ENCODE measurements around the gene SLC25A51.

Gene SLC25A51

DNA sequence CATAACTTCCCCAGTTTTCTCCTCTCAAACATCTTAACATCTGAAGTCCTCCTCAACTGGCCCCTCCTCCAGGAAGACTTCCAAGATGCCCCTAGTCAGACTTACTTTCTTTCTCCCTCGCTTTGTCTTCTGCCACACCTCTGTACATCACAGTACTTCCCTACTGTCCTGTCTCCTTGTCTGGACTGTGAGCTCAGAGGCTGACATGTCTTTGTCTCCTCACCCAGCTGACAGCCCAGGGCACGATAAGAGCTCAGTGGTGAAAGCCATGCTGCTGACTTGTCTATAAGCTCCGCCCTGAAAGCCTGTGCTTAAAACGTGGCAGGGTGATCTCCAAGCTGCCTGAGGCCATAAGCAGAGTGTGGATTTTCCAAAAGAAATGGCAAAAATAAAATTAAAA is 33.0 kb upstream of the SLC25A51 start:
- DNase-seq (ENCODE audit: low read depth), result no peak

DNA sequence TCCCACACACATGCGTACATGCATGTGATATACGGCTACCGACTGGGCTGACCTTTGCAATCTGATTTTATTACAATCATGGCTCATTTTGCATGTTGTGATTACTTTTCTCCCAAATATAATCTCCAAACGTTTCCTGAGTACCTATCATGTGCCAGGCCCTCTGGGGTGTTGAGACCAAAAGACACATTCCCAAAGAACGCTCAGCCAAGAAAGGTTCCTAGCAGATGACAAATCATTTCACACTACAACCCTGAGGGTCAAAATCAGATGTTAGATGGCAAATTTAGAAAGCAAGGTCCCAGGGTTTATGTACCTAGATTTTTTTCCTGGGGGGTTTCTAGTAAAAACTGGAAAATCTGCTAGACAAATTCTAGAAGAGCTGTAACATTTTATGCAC is 32.4 kb upstream of the SLC25A51 start:
- no peak for DNase-seq (ENCODE audit: low read depth)

DNA sequence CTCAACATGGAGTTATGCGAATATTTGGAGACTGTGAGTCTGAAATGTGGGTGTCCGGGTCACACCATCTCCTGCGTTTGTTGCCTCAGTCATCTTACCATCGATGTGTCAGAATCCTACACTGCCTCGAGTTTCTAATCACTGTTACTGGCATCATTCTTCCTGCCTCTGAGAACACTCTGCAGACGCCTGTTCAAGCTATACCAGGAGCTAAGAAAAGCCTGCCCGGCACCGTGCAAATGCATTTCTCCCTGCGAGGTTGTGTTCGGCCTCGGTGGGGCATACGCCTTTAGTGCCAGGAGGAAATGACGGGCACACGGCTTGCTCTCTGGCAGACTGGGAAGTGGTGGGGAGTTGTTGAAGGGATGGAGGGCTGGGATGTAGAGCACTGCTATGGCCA is 31.2 kb upstream of the SLC25A51 start:
- no peak for DNase-seq (ENCODE audit: low read depth)

DNA sequence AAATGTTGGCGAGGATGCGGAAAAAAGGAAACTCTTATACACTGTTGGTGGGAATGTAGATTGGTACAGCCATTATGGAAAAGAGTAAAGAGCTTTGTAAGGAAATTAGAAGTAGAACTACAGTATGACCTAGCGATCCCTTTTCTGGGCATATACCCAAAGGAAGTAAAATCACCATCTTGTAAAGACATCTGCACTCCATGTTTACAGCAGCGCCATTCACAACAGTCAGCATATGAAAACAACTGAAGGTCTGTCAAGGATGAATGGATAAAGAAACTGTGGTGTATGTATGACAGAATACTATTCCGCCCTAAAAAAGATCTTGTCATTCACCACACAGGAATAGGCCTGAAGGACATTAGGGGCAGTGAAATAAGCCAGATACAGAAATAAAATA is 27.7 kb upstream of the SLC25A51 start:
- no peak for DNase-seq (ENCODE audit: low read depth)

DNA sequence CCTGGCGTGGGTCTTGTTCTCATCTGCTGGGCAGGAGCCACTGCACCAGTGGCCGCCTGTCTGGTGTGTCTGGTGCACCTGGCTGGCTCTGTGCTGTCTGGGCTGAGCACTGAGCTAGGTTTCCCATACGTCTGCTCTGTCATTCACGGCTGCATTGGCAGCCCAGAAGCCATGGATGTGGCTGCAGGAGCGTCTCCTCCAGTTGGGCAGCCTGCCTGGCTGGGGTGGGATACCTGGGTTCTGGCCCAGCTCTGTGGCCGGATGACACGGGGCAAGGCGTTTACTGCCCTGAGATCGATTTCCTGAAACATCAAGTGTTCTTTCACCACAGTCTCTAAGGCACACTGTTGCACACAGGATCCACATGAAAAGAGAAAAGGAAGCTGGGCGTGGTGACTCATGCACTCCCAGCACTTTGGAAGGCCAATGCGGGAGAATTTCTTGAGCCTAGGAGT is 25.5 kb upstream of the SLC25A51 start:
- no peak for DNase-seq (ENCODE audit: low read depth)

DNA sequence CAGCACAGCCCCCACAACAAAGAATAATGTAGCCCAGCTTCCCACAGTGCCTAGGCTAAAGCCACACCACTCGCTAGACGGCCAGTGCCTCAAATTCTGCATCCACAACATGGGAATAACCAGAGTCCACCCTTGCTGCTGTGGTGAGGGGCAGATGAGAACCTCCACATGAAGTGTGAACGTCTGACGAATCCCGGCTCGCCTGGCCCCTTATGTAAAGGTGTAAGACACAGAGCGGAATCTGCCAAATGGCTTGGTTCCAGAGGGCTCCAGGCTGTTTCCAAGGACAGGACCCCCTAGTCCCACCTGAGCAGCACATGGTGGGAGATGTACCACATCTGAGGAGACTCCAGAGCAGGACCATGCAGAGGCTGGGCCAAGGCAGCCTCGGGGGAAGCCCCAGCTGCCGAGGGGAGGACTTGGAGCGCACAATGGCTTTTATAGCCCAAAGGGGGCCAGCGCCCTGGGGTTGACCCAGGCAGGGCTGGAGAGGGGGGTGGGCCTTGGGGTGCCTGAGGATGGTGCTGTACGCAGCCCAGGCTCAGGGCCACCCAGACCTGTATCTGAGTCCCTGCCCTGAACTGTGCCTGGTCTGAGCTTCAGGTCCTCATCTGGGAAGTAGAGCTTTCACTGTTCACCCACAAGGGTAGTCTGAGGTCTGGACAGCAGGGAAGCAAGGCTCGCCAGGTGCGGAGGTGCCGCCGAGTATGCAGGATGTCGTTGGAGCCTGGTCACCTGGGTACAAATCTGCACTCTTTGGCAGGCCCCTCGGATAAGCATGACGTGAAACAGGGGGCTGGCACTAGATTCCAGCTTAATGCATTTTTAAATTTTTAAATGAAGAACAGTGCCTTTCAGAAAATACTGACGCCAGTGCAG is 24.9 kb upstream of the SLC25A51 start:
- no peak for DNase-seq (ENCODE audit: low read depth)

DNA sequence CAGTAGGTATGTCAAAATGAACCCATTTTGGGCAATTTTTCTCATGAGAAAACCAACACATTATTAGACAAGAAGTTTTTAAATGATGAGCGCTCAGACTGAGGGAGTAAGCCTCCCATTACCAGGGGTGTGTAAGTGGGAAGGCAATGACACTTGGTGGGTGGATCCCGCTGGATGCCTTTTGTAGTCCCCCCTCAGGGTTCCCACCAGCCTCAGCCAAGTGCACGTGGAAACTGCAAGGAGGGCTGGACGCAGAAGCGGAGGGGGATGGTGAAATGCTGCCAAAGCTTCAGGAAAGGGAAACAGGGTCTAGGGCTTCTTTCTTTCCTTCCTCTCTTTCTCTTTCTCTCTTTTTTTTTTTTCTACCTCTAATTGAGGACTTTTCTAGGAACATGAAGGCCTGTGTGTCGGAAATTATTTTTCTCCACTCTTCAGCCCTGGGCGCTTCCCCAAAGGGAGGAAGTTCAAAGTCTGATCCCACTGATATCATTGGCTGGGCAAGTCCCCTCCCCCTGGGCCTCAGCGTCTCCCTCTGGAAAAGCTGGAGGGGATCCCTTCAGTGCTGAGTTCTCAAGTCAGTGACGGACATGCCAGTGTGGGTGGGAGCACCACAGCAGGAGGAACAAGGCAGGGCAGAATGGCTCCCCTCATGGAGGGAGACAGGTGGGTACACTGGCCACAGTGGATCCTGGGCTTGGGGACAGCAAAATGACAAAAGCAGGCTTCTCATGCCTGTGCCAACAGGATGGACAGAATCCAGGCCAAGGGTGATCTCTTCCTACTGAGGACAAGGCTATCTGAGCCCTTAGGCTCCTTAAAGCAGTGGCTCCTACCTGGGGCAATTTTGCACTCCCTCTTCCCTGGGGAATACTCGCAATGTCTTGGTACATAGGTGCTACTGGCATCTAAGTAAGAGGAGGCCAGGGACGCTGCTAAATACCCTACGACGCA is 23.9 kb upstream of the SLC25A51 start:
- DNase-seq (ENCODE audit: low read depth), result no peak

DNA sequence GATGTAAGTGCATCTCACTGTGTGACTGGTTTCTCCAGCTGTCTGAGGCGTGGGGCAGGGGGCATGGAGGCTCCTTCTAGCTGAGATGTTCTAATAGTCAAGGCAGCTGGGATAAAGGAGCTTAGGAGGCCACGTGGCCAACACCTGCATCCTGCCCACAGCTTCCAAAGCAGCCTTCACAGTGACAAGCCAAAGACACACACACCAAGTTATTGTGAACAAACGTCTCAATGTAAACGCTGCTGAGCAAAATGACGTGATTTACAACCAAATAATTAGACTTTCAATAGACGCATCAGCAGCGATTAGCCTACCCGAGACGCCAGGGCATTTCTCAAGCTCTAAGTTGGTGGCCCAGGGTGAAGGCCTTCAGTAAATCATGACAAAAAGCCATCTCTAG is 23.2 kb upstream of the SLC25A51 start:
- DNase-seq (ENCODE audit: low read depth), result no peak

DNA sequence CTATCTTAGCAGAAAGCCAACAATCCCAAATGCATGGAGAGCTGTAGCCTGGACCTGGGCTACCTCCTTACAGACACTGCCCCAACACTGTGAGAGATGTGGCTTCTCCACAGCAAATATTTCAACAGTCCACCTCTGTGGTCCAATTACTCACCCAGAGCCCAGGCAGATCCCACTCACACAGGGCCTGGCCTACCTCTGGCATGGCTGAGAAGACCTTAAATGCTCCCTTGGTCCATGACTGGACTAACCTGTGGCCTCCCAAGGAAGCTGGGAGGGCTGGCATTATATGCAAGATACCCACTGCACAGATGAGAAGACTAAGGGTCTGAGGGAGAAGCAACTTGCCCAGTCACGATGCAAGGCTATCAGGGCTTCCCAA is 22.8 kb upstream of the SLC25A51 start:
- no peak for DNase-seq (ENCODE audit: low read depth)

DNA sequence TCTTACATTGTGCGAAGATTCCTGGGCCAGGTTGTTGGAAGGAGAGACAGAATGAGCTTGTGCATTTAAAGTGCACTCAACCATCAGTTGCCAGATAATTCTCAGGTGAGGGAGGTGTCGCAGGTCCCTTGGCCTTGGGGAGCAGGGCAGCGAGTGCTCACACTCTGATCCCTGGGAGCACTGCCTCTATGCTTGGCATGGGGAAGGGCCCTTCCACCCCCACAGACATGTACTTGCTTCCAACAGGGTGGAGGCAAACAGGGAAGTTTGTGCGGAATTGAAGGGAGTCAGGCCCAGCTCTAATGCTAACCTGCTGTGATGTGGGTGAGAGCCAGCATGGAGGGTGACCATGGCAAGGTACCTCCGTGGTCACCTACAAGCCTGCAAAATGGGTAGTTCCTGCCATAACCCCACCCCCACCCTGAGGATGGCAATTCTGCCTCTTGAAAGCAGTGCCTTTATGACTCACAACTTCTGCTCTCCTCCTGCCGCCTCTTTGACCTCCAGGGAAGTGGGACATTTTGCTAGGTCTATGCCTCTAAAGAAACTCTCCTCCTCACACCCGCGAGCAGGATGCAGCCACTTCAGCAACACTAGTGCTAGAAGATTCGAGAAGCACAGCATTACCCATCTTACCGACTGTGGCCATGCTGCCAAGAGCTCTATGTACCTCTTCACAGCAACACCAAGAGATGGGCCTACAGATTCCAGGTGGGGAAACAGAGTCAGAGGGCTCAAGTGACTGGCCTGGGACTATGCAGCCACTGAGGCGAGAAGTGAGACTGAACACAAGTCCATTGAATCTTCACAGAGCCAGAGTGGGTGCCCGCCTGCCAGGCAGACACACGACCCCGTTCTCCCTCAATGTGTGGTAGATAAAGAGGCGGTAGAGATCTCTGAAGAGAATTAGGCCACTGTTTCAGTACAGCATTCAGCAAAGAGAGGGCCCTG is 22.1 kb upstream of the SLC25A51 start:
- DNase-seq (ENCODE audit: low read depth), result no peak

DNA sequence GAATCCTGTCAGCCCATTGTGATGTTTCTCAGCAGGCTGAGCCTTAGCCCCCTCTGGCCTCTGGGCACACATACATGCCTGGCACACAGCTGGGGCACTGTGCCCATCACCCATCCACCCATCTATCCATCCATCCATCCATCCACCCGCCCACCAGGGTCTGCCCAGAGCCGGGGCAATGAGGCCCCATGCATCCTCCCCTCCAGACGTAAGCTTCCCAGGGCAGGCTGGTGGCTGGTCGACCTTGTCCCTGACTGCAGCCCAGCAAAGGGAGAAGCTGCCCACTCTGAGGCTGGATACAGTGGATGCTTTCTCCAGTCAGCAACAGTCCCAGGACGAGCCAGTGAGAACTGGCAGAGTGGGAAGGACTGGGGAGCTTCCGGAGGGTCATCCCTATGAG is 21.1 kb upstream of the SLC25A51 start:
- no peak for DNase-seq (ENCODE audit: low read depth)

DNA sequence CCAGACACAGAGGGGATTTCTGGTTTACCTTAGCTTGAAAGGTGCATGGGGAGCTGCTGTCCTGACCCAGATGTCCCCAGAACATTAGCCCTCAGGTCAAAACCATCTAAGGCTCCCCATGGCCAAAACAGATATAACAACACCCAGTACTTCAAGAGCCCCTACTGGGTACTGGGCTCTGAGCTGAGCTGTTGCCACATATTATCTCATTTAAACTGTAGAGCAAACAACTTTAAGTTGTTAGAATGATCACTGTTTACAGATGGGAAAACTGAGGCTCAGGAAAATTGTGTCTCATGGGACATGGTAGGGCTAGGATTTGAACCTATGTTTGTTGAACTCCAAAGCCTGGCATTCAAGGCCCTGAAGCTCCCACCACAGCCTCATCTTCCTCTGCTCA is 20.6 kb upstream of the SLC25A51 start:
- no peak for DNase-seq (ENCODE audit: low read depth)

DNA sequence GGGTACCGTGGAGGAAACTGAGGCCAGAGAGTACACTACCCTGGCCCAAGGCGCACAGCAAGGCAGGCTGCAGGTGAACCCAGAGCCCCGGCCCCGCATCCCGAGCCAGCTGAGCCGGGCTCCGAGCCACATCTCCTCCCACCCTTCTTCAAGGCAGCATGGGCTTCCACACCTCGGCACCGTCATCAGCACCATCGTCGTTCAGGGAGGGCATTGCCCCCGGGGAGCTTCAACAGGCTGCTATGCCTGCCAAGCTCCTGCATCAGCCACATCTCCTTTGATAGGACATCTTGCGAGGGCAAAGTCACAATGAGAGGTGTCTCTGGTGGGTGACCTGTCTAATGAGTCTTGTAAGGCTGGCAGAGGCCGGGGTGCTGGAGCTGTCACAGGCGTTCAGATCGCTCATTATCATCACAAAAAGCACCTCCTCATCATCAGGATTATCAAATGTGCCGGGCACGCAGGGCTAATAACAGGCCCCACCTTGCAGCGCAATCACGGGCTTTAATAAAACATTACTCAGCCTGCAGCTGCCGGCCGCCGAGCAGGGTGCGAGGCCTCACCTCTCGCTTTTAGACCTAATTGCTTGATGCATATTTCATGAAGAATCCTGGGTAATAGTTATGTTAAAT is 20.0 kb upstream of the SLC25A51 start:
- DNase-seq (ENCODE audit: low read depth), result no peak

DNA sequence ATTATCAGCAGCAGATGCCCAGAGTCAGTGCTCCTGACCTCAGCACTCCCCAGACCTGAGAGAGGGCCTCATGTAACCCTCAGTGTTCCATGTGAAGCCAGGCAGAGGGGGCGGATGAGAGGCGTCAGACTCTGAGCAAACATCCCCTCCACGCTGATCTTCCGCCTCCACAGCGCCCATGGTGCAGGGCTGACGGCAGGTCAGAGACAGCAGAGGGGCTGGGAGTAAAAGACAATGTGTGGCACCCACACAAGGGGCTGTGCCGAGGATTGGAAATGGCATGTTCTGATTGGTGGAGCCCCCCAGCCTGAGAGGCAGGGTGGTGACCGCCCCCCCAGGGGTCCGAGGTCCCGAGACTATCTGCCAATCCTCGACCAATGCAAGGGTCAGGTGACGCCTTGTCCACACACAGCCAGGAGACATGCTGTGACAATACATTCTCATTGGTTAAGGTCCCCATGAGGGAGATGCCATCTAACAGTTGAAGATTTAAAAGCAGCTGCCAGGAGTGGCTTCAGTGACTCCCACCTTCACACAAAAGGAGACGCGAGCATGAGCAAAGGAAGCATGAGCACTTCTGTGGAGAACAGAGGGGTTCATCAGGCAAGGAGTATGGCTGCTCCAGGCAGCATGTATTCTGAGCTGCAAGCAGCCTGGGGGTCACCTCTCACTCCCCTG is 19.3 kb upstream of the SLC25A51 start:
- DNase-seq (ENCODE audit: low read depth), result no peak

DNA sequence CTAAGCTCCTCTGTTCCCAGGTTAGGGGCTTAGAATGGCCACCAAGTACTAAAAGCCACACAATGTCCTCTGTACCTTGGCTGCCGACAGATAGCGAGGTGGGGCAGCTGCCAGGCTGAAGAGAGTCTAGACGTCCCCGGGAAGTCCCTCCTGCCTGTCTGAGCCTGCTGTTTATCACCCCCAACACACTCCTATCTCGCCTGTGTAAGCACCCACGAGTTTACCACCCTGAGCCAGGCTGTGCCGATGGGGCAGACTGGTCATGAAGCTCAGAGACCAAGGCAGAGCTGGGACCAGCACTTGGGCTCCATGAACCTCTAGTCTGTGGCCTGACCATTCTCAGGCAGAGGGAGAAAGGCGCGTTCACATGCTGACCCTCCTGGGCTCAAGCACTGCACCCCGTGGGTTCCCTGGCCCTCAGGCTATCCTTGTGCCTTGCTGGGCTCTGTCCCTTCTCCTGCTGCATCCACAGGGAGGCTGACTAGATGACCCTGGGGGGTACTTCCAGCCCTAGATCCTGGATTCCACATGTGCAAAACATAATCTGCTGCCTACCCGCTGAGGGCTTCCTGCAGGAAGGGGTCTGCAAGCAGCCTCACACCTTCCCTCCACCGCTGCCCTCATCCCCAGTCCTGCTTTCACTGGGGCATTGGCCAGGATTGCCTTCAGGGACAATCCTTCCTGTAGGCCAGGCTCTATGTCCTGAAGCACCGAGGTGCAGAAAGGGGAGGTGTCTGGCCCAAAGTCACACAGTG is 18.6 kb upstream of the SLC25A51 start:
- no peak for DNase-seq (ENCODE audit: low read depth)

DNA sequence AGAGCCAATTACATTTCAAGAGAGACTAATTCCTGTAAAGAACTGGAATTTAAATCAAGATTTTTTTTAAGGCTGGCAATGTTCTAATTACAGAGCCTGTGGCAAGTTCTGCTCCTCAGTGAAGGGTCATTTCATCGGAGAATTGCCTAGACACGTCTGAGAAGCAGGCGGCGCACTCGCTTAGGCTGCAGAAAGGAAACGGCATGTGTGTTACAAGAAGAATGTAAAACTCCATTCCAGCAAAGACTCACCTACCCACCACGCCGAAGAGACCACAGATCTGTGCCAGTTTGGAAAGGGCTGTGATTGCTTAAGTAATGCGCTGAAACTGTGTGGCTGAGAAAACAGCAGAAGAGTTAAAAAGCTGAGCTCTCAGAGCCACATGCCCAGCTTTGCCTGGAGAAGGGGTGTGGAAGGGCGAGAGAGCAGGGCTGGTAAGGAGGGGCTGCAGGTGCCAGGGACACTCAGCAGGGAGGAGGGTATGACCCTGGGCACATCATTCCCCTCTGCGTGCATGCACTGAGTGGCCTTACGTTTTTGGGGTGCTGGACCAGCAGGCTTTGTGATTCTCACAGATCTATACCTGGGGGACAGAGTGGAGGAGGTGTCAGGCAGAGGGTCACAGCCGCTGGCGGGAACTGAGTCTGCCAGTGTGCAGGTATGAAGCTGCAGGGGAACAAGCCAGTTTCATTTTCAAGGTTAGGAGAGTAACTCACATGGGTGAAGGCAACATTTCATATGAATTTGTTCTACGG is 17.8 kb upstream of the SLC25A51 start:
- no peak for DNase-seq (ENCODE audit: low read depth)

DNA sequence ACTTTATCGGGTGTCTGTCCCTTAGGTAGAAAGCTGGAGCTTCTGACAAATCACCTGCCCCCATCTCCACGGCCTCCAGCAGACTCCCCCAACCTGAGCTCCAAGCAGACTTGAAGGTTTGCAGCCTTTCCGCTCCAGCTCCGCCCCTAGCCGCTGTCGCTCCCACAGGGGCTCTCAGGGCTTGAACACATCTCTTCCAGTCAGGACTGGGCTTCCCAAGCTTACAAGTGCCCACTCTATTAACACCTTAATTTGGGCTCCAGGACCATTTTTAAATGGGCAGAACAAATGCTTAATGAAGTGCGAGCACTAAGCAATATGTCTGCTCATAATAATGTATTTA is 17.2 kb upstream of the SLC25A51 start:
- no peak for DNase-seq (ENCODE audit: low read depth)

DNA sequence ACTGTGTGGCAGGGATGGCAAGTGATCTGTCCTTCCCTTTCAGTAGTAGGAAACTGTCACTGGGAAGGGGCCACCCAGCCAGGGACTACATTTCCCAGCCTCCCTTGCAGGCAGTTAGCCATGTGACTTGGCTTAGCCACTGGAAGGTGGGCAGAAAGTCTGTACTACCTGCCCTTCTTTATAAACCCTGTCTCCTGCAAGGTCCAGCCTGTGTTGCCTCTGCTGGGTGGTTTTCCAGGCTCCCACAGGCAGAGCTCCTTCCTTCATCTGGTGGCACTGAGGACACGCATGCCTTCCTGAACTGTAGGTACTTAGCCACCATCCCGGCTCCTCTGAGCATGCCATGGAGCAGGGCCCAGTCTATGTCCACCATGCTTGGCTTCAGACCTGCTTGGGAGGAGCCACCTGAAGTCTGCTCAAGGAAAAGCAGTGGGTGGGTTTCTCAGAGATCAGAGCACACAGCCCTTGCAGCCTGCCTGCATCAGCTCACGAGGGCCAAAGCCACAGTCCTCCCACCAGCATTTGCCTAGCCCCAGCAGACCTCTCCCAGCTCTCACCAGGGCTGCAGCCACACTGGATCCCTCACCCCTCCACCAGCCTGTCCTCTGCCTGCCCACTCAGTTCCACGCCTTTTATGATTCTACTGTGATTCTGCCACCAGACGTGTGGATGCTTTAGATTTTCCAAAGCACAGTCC is 16.7 kb upstream of the SLC25A51 start:
- DNase-seq (ENCODE audit: low read depth), result no peak

DNA sequence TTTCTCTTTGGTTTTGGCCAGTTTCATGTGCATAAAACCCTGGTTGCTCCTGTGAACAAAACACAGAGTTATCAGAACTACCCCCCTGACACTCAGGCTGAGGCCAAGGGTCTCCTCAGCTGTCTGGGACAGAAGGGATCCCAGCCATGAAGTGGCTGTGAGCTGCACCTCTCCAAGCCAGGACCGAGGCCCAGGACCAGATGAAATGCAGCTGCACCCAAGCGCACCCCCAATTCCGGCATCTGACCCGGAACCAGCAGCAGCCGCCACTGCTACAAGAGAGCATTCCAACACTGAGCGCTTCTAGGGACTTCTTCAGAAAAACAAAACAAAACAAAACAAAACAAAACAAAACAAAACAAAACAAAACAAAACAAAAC is 16.0 kb upstream of the SLC25A51 start:
- no peak for DNase-seq (ENCODE audit: low read depth)

Measured in stimulated activated CD4-positive, alpha-beta T cell treated with anti-CD3 and anti-CD28 coated beads, Interleukin-2, amount 100 ng/mL, for 4 hours (primary cell).